Smooth muscle cell (in vitro differentiated cells): ENCODE data around the gene BDP1. TPM values are rescaled to one million over a fixed set of nuclear protein-coding genes. Genes with fewer than 3 reads are reported as not detected.
"Not testable (repeated sequence)": the region's sequence is repeated elsewhere in the genome, so short reads cannot be mapped to it uniquely, and the experiment has no call there.

Source experiments
- DNase-seq: peaks from one replicate; lab custom pipeline; 2025; ENCODE audit not compliant: unreplicated experiment; lab: John Stamatoyannopoulos, UW
- H2AFZ ChIP-seq: fragments of 200-600 bp; sonication (generic); 2 replicates; pipeline ENCODE4 v1.6.0; 2016; ENCODE audit warnings: antibody characterized with exemption, low read depth, mild to moderate bottlenecking
- H3F3A ChIP-seq: fragments of 200-600 bp; sonication (generic); 2 replicates; pipeline ENCODE4 v1.6.0; 2017; ENCODE audit warnings: antibody characterized with exemption, low read depth
- H3K27ac ChIP-seq: fragments of 200-600 bp; sonication (generic); 2 replicates; pipeline ENCODE4 v1.5.1; 2016; ENCODE audit warnings: low read depth, mild to moderate bottlenecking
- H3K27me3 ChIP-seq: fragments of 200-600 bp; sonication (generic); 2 replicates; pipeline ENCODE4 v1.6.1; 2016; ENCODE audit warnings: low read depth, mild to moderate bottlenecking
- H3K36me3 ChIP-seq: fragments of 200-600 bp; sonication (generic); 2 replicates; pipeline ENCODE4 v1.5.1; 2016; ENCODE audit warnings: low read depth
- H3K4me1 ChIP-seq: fragments of 200-600 bp; sonication (generic); 2 replicates; pipeline ENCODE4 v1.5.1; 2016; ENCODE audit warnings: low read depth
- H3K4me2 ChIP-seq: fragments of 200-600 bp; sonication (generic); 2 replicates; pipeline ENCODE4 v1.6.0; 2016; ENCODE audit warnings: mild to moderate bottlenecking
- H3K4me3 ChIP-seq: fragments of 200-600 bp; sonication (generic); 2 replicates; pipeline ENCODE4 v1.5.1; 2016; ENCODE audit warnings: mild to moderate bottlenecking
- H3K79me2 ChIP-seq: fragments of 200-600 bp; sonication (generic); 2 replicates; pipeline ENCODE4 v1.6.0; 2016; ENCODE audit warnings: low read depth, mild to moderate bottlenecking
- H3K9ac ChIP-seq: fragments of 200-600 bp; sonication (generic); 2 replicates; pipeline ENCODE4 v1.6.0; 2016; ENCODE audit warnings: low read depth
- H3K9me3 ChIP-seq: fragments of 200-600 bp; sonication (generic); replicated peaks from 2 replicates; pipeline ENCODE4 v1.5.1; 2016; ENCODE audit warnings: low read depth
- H4K20me1 ChIP-seq: fragments of 200-600 bp; sonication (generic); 2 replicates; pipeline ENCODE4 v1.6.0; 2016; ENCODE audit warnings: low read depth
- CTCF ChIP-seq: fragments of 200-600 bp; sonication (generic); IDR thresholded peaks from 2 replicates; pipeline ENCODE4 v1.5.1; 2017; ENCODE audit warnings: borderline replicate concordance, mild to moderate bottlenecking, antibody characterized with exemption; ENCODE audit not compliant: insufficient read depth, poor library complexity, severe bottlenecking
- WGBS: methylation state at CpG from one replicate; pipeline ENCODE4 v1.1.7; 2016; ENCODE audit warnings: low lambda C conversion rate; 5-methylcytosine and 5-hydroxymethylcytosine counted together
- polyA plus RNA-seq: library from polyadenylated mRNA; unstranded; fragments of >200 nt; fragmentation: Nextera tagmentation; extraction: Ambion mirVana; gene quantifications from 2 replicates; pipeline ENCODE4 v1.2.1, GENCODE V29; 2016
- total RNA-seq: library from RNA; depleted of rRNA; stranded (reverse); fragments of >200 nt; gene quantifications from 2 replicates; pipeline ENCODE4 v1.2.3, GENCODE V29; 2014

BDP1 gene
- total and polyA plus RNA-seq, 2 experiments from 2014 or later: 13.5 to 32.8 TPM

GRCh38 chr5:71597001-71597400 lies 141.6 kb downstream of the BDP1 start:
- no peak for DNase-seq
- Histone ChIP-seq H3K79me2 (no peaks in the 10 kb centered on the region), H3K4me1 (peaks cover 8% of the 10 kb centered on the region), H3K27me3 (no peaks in the 10 kb centered on the region), H3K9ac (no peak overlapping the region), H3K36me3 (no peaks in the 10 kb centered on the region), H3K9me3 (no peaks in the 10 kb centered on the region), H3K4me2 (no peak overlapping the region), H3F3A (peaks cover 25% of the 10 kb centered on the region), H4K20me1 (no peaks in the 10 kb centered on the region), H3K27ac (no peak overlapping the region), H2AFZ (no peak overlapping the region), H3K4me3 (no peak overlapping the region)
- WGBS: 100% methylated on average over 1 of the region's 1 CpG
- no peak for TF ChIP-seq CTCF

- H3K9ac ChIP-seq: peak overlapping the region; percentile 11
- DNase-seq: no peak
- H3K4me1 ChIP-seq: peaks cover 8% of the 10 kb centered on the region
- no peaks in the 10 kb centered on the region for H3K9me3 ChIP-seq
- peak overlapping the region; percentile 53 for H3K4me2 ChIP-seq
- peak overlapping the region; percentile 81 for H3K27ac ChIP-seq
- H3K79me2 ChIP-seq: no peaks in the 10 kb centered on the region
- H3K27me3 ChIP-seq: no peaks in the 10 kb centered on the region
- no peaks in the 10 kb centered on the region for H3K36me3 ChIP-seq
- H3F3A ChIP-seq: peaks cover 32% of the 10 kb centered on the region
- 90% methylated on average over 1 of the region's 1 CpG for WGBS
- H2AFZ ChIP-seq: no peak overlapping the region
- H3K4me3 ChIP-seq: no peak overlapping the region
- no peak for TF ChIP-seq CTCF
- H4K20me1 ChIP-seq: no peaks in the 10 kb centered on the region
Observed at GRCh38 chr5:71600783-71601182, 145.3 kb downstream of the BDP1 start.

- Histone ChIP-seq H3K4me3 (no peak overlapping the region), H2AFZ (no peak overlapping the region), H3K27ac (peak overlapping the region; percentile 81), H3K36me3 (no peaks in the 10 kb centered on the region), H4K20me1 (no peaks in the 10 kb centered on the region), H3K9me3 (no peaks in the 10 kb centered on the region), H3F3A (peaks cover 32% of the 10 kb centered on the region), H3K4me1 (peaks cover 8% of the 10 kb centered on the region), H3K9ac (peak overlapping the region; percentile 11), H3K79me2 (no peaks in the 10 kb centered on the region), H3K27me3 (no peaks in the 10 kb centered on the region), H3K4me2 (peak overlapping the region; percentile 53)
- DNase-seq: no peak
- peak; percentile 55 for TF ChIP-seq CTCF
- 22% methylated on average over 6 of the region's 6 CpGs for WGBS
Observed at GRCh38 chr5:71601222-71602026, 146.0 kb downstream of the BDP1 start.

- not testable (repeated sequence) for H3K27me3 ChIP-seq
Observed at GRCh38 chr5:71609916-71610315, 154.5 kb downstream of the BDP1 start.

More at GRCh38 chr5:71609916-71610315, 154.5 kb downstream of the BDP1 start:
- not testable (repeated sequence) for H3K4me2 ChIP-seq, H3K9ac ChIP-seq, H3K27ac ChIP-seq, H3K9me3 ChIP-seq, H3F3A ChIP-seq, H3K36me3 ChIP-seq, H3K79me2 ChIP-seq, H4K20me1 ChIP-seq, DNase-seq, H2AFZ ChIP-seq, H3K4me3 ChIP-seq, H3K4me1 ChIP-seq
- WGBS: 79% methylated on average over 6 of the region's 16 CpGs
